CD4-positive, alpha-beta T cell (primary cell): ENCODE measurements around the gene THSD8. TPM values are rescaled to one million over a fixed set of nuclear protein-coding genes. Genes with fewer than 3 reads are reported as not detected.

Experiments used
- ATAC-seq: fragments of 200-7000 bp; cut with Tn5 transposase; one replicate; pipeline ENCODE4 v1.10.0; 2022; ENCODE audit warnings: mild to moderate bottlenecking; ENCODE audit not compliant: poor library complexity
- CTCF ChIA-PET: fragments of 350-600 bp; sonication (Branson Sonifier 250); formaldehyde crosslinking; loops from one replicate; lab custom pipeline; 2021; ENCODE audit warnings: antibody characterized with exemption, inconsistent platforms; lab: Charles Lee
- POLR2A ChIA-PET: fragments of 350-600 bp; sonication (Branson Sonifier 250); formaldehyde crosslinking; loops from one replicate; lab custom pipeline; 2021; ENCODE audit warnings: antibody characterized with exemption, inconsistent platforms; lab: Charles Lee
- DNase-seq, 14 experiments: peaks; one replicate each; pipeline ENCODE4 v3.0.0-alpha.2; 2013 to 2020; ENCODE audit warnings: mixed read lengths in 2 of 14
- H3K27ac ChIP-seq, 2 donors: one replicate each; pipeline versions ENCODE4 v1.5.1 to v1.7.0; 2013; ENCODE audit warnings: low read length in 2 of 2, low read depth in 1 of 2, mild to moderate bottlenecking in 1 of 2
- H3K27me3 ChIP-seq, 2 experiments: 1 replicate in 1 of 2; 2 replicates in 1 of 2; pipeline versions ENCODE4 v1.6.1 to v1.7.0; 2013; ENCODE audit warnings: low read length in 2 of 2, control low read depth in 1 of 2, mild to moderate bottlenecking in 1 of 2, moderate library complexity in 1 of 2; ENCODE audit not compliant: insufficient read depth in 2 of 2, control insufficient read depth in 1 of 2
- H3K36me3 ChIP-seq: one replicate; pipeline ENCODE4 v1.6.1; 2013; ENCODE audit warnings: low read length, control low read depth; ENCODE audit not compliant: insufficient read depth
- H3K4me1 ChIP-seq: one replicate; pipeline ENCODE4 v1.6.1; 2013; ENCODE audit warnings: low read length, control low read depth; ENCODE audit not compliant: insufficient read depth
- H3K4me3 ChIP-seq: one replicate; pipeline ENCODE4 v1.5.1; 2013; ENCODE audit warnings: mild to moderate bottlenecking, low read length, moderate library complexity
- H3K9me3 ChIP-seq, 2 experiments: 1 replicate in 1 of 2; 2 replicates in 1 of 2; pipeline versions ENCODE4 v1.6.1 to v1.7.0; 2013; ENCODE audit warnings: low read length in 2 of 2, mild to moderate bottlenecking in 2 of 2, control low read depth in 1 of 2, moderate library complexity in 1 of 2; ENCODE audit not compliant: control insufficient read depth in 1 of 2, insufficient read depth in 1 of 2
- H3K27ac Mint-ChIP-seq: one replicate; pipeline ENCODE4 v1.8.0; 2020; ENCODE audit warnings: mixed read lengths
- H3K27me3 Mint-ChIP-seq: one replicate; pipeline ENCODE4 v1.8.0; 2021; ENCODE audit warnings: mixed read lengths
- H3K36me3 Mint-ChIP-seq: one replicate; pipeline ENCODE4 v1.8.0; 2021; ENCODE audit warnings: low read depth, mixed read lengths
- H3K4me1 Mint-ChIP-seq: one replicate; pipeline ENCODE4 v1.8.0; 2021; ENCODE audit warnings: low read depth, mixed read lengths
- H3K4me3 Mint-ChIP-seq: one replicate; pipeline ENCODE4 v1.8.0; 2020; ENCODE audit warnings: mild to moderate bottlenecking, mixed read lengths
- H3K9me3 Mint-ChIP-seq: one replicate; pipeline ENCODE4 v1.8.0; 2020; ENCODE audit warnings: mixed read lengths
- CTCF ChIP-seq: fragments of 200-600 bp; IDR thresholded peaks from one replicate; pipeline ENCODE4 v1.8.0; 2022; ENCODE audit warnings: antibody characterized with exemption, mild to moderate bottlenecking
- intact Hi-C, 2 experiments: fragments of 100-400 bp; cut with DNase I in 1 of 2; cut with micrococcal nuclease in 1 of 2; formaldehyde crosslinking; loops; one replicate each; pipeline versions ENCODE4 v1.15.1 to v1.9.0; 2023 to 2025; cut with DNase I, micrococcal nuclease
- total RNA-seq, 174 experiments: library from RNA in 2 of 174; stranded (reverse) in 2 of 174; gene quantifications; one replicate each; pipeline ENCODE4 v1.2.3 and lab custom pipeline; 2021 to 2026

Gene THSD8
- total RNA-seq, 2 experiments from 2014 or later, result 1.3 TPM; not detected in 1

- H3K36me3 ChIP-seq, result peaks cover 11% of the 10 kb centered on the region
- TF ChIP-seq CTCF, result no peak
- POLR2A ChIA-PET, result interaction anchor here (0.8 to 8.3 kb wide), 18 partner anchors 8 to 1727 kb away, joined by 3 to 348 read pairs (median 14); partner anchors contain the start of genes GCDH, GET3, HOOK2 and PRDX2
- H3K4me3 Mint-ChIP-seq, result peak overlapping the region; percentile 97
- no peaks in the 10 kb centered on the region for H3K27me3 ChIP-seq
- intact Hi-C loops, result loop anchor here (1.0 to 5.0 kb wide), 2 partner anchors 11 to 126 kb away; partner anchors contain the start of genes MAN2B1 (in 1 of the 2) and WDR83 (in 1 of the 2)
- no peaks in the 10 kb centered on the region for H3K9me3 Mint-ChIP-seq
- peak overlapping the region; percentile 99 for H3K27ac Mint-ChIP-seq
- H3K27ac ChIP-seq, result peak overlapping the region; percentile 99 to 100
- peaks cover 59% of the 10 kb centered on the region for H3K4me1 ChIP-seq
- H3K27me3 Mint-ChIP-seq, result peaks cover 13% of the 10 kb centered on the region
- ATAC-seq (peak; percentile 48), DNase-seq (peak; percentile 87 to 98 (median 93))
- H3K4me1 Mint-ChIP-seq, result peaks cover 49% of the 10 kb centered on the region
- peak overlapping the region; percentile 98 for H3K4me3 ChIP-seq
- H3K36me3 Mint-ChIP-seq, result peaks cover 47% of the 10 kb centered on the region
- CTCF ChIA-PET, result interaction anchor here (1.1 to 9.4 kb wide), 4 partner anchors 11 to 33 kb away, joined by 5 to 178 read pairs (median 22); partner anchors contain the start of gene HOOK2
- H3K9me3 ChIP-seq, result no peaks in the 10 kb centered on the region
These were observed 8.3 kb upstream of the THSD8 start for GRCh38 chr19:12793290-12794195.

- H3K27ac Mint-ChIP-seq, result peak overlapping the region; percentile 99
- no peak for TF ChIP-seq CTCF
- Histone ChIP-seq H3K27me3 (no peaks in the 10 kb centered on the region), H3K4me3 (peak overlapping the region; percentile 98), H3K36me3 (peaks cover 18% of the 10 kb centered on the region), H3K4me1 (peaks cover 50% of the 10 kb centered on the region), H3K9me3 (no peaks in the 10 kb centered on the region), H3K27ac (peak overlapping the region; percentile 99 to 100)
- H3K36me3 Mint-ChIP-seq, result peaks cover 47% of the 10 kb centered on the region
- ChIA-PET CTCF (interaction anchor here (1.1 to 9.4 kb wide), 5 partner anchors 17 to 78 kb away, joined by 5 to 178 read pairs (median 14); partner anchors contain the start of gene HOOK2), POLR2A (interaction anchor here (0.9 to 8.3 kb wide), 8 partner anchors 12 to 154 kb away, joined by 3 to 348 read pairs (median 28); partner anchors contain the start of genes HOOK2, RNASEH2A, TNPO2 and TRIR)
- DNase-seq, result peak in 2 of 14 experiments; percentile 21 to 68
- peaks cover 41% of the 10 kb centered on the region for H3K4me1 Mint-ChIP-seq
- peaks cover 13% of the 10 kb centered on the region for H3K27me3 Mint-ChIP-seq
- no peaks in the 10 kb centered on the region for H3K9me3 Mint-ChIP-seq
- intact Hi-C loops, result loop anchor here in 1 of 2 experiments (5.0 kb wide), 1 partner anchor 127 kb away; the partner anchor contains the start of genes MAN2B1 and WDR83
- ATAC-seq, result no peak
- peak overlapping the region; percentile 86 for H3K4me3 Mint-ChIP-seq
These were observed 7.5 kb upstream of the THSD8 start for GRCh38 chr19:12794196-12794941.

GRCh38 chr19:12794971-12795381, 6.9 kb upstream of the THSD8 start:
- no peaks in the 10 kb centered on the region for H3K9me3 Mint-ChIP-seq
- ChIA-PET POLR2A (interaction anchor here (1.1 to 8.3 kb wide), 5 partner anchors 13 to 72 kb away, joined by 3 to 348 read pairs (median 39); partner anchors contain the start of genes HOOK2 and TNPO2), CTCF (interaction anchor here (1.9 to 9.4 kb wide), 7 partner anchors 11 to 78 kb away, joined by 7 to 178 read pairs (median 14); partner anchors contain the start of genes HOOK2 and RNASEH2A)
- peak overlapping the region; percentile 99 for H3K27ac Mint-ChIP-seq
- H3K4me3 ChIP-seq, result no peak overlapping the region
- H3K27me3 Mint-ChIP-seq, result peaks cover 13% of the 10 kb centered on the region
- peak overlapping the region in 1 of 2 donors; percentile 99 for H3K27ac ChIP-seq
- TF ChIP-seq CTCF, result no peak
- H3K4me3 Mint-ChIP-seq, result peak overlapping the region; percentile 86
- H3K4me1 ChIP-seq, result peaks cover 50% of the 10 kb centered on the region
- peaks cover 24% of the 10 kb centered on the region for H3K36me3 ChIP-seq
- peaks cover 39% of the 10 kb centered on the region for H3K4me1 Mint-ChIP-seq
- ATAC-seq, result no peak
- peak in 1 of 14 experiments; percentile 48 for DNase-seq
- no peaks in the 10 kb centered on the region for H3K27me3 ChIP-seq
- H3K9me3 ChIP-seq, result no peaks in the 10 kb centered on the region
- intact Hi-C loops, result loop anchor here (5.0 kb wide), 2 partner anchors 118 to 128 kb away; partner anchors contain the start of genes MAN2B1 (in 1 of the 2) and WDR83 (in 1 of the 2)
- H3K36me3 Mint-ChIP-seq, result peaks cover 47% of the 10 kb centered on the region
